CD1c-positive myeloid dendritic cell (primary cell): Measurements from ENCODE around the gene HADHA.

Experiments used
- DNase-seq: peaks from one replicate; pipeline ENCODE4 v3.0.0-alpha.2; 2016; ENCODE audit errors: extremely low spot score

The HADHA gene

DNA sequence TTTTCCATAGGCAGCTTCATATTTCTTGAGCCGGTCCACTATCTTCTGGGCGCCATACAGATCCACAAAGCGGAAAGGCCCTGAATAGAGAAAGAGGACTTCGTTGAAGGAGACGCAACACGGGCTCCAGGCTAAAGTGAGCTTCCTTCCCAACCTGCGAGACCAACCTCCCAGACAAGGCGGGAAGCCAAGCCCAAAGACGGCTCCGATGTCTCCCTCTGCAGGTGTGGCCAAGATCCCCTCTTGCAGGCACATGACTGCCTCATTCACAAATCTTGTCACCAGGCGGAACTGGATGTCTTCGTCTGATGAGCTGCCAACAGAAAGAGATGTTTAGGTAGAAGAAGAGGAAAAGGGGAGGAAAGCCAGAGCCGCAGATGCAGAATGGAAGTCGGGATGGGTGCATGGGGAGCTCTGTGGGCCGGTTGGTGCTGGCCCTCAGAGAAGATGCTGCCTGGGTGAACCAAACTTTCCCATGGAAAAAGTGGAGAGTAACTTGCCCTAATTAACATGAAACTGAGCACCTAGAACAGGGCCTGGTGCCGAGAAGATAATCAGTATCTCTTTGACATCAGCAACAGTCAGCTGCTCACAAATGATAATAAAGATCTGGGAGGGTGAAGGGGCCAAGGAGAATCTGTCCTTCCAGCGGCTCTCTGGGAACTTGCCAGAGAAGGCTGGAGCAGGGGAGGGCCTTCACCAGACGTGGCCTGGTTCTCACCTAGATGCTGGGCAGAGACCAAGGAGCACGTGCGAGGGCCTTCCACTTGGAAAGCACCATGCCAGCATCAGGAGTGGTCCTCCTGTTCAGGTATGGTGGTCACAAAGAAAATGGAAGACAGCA is 52.9 kb downstream of the HADHA start:
- no peak for DNase-seq

DNA sequence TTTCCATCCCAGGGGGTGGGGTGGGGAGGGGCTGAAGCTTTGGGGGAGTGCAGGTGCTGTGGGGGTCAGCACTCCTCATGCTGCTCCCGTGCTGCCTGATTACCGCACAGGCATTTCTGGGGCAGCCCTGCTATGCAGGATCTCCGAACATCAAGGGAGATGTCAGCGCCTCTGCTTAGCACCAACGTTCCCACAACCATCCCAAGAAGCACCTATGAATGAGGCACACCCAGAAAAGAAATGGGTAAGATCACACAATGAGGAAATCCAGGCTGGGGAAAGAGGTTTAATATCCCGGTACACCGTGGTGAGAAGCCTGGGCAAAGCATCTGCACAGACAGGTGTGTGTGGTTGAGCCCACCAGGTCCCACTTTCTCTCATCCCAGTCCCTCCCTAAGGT is 54.1 kb downstream of the HADHA start:
- DNase-seq, result no peak

DNA sequence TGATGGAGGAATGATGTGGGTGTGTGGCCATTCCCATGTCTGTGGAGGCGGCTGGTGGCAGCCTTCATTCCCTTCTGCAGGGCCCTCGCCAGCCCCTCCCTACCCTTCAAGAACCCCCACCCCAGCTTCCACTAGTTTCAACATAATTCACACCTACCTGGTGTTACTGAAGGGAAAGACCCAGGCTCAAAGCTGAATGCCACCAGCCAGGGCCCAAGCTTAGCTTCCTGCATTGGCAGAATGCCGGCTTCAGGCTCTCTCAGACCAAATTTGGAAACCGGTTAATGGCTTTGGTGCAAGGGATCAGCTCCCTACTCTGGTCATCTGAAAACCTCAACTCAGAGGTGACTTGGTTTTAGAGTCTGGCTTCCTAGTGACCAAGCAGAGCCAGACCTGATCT is 54.7 kb downstream of the HADHA start:
- no peak for DNase-seq

DNA sequence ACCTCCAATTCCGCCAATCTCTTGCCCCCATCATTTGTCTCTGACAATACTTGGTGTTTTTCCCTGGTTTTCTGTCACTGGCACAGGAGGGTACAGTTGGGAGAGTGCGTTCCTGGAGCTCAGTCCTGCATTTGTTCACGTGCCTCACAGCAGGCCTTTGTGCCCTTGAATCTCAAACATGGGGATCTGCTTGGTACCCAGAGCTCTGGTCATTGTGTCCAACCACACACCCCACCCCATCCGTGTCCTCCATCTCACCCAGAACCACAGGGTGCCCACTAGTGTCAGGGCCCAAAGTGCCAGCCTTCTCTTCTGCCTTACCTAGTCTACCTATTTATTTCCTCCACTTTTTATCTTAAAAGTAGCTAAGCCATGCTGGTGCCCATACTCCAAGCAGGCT is 55.3 kb downstream of the HADHA start:
- DNase-seq, result no peak

DNA sequence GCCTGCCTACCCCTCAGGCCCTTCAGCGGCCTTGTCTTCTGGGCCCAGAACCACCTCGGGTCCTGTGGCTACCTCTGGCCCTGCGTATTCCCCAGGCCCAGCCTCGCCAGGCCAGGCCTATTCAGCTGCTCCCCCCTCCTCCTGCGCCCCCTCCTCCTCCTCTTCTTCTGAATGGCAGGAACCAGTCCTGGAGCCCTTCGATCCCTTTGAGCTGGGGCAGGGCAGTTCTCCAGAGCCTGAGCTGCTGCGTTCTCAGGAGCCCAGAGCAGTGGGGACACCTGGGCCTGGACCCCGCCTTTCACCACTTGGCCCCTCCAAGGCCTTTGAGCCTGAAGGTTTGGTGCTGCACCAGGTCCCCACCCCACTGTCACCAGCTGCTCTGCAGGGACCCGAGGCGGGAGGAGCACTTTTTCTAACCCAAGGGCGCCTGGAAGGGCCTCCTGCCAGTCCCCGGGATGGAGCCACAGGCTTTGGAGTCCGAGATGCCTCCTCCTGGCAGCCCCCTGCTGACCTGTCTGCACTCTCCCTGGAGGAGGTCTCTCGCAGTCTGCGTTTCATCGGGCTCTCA is 56.8 kb downstream of the HADHA start:
- DNase-seq, result no peak

DNA sequence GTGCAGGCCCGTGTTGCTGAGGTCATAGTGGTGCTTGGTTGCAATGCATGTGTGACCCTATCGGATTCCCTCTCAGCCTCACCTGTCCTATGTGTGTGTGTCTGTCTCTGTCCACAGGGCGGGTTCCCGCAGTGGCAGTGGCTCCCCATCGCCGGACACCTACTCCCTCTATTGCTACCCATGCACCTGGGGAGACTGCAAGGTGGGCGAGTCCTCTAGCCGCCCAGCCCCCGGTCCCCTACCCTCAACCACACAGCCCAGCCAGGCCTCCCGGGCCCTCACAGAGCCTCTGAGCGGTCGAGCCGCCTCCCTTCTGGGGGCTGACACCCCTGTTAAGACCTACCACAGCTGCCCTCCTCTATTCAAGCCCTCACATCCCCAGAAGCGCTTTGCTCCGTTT is 57.3 kb downstream of the HADHA start:
- DNase-seq, result no peak

DNA sequence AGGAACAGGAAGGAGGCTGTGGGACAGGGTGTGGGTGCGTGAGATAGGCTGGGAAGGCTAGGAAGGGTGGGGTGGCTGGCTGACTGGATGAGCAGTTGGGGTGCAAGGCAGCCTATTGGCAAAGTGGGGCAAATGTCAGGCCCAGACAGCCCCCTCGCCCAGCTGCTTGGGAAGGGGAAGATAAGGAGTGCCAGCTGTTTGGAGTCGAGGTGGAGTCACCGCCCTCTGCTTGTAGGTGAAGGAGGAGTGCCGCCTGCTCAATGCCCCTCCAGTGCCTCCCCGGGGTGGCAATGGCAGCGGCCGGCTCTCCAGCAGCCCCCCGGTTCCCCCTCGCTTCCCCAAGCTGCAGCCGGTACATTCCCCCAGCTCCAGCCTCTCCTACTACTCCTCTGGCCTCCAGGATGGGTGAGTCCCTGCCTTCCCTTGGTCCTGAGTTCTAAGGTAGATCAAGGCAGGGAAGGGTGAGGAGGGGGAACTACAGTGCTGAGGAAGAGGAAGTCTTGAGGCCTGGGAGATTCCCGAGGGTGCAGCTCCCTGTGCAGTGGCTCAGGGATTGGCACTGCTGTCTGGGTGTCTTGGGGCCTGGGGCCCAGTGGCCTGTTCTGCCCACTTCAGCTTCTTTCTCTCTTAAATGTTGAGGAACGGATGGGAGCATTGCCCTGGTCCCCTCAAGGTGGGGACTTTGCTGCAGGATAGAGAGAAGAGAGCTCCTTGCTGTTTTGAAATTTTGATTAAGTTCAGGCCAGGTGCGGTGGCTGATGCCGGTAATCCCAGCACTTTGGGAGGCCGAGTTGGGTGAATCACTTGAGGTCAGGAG is 58.3 kb downstream of the HADHA start:
- peak; percentile 9 for DNase-seq

DNA sequence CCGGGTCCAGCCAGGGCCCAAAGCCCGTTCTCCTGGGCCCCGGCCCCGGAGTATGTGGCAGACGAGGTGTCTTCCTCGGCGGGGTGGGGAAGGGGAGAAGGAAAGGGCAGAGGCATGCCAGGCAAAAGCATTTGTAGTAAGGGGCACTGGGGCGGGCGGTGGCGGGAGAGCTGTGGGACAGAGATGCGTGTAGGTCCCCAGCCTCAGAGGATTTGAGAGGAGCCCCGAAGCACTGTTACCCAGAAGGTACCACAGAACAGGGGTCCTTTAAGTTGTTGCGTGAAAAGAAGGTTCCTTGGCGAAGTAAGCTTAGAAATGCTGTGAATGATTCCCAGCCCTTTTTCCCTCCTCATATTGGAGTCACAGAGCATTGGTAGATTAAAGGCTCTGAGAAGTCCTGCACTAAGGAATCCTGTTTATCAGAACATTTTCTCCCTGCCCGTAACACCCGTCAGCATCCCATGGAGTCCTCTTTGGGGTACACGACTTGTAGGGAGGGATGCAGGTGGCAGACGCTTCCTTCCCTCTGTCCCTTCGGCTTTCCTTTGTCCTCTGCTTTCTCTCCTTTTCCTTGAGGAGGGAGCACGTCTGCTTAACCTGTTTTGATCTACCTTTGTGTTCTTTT is 59.0 kb downstream of the HADHA start:
- no peak for DNase-seq

DNA sequence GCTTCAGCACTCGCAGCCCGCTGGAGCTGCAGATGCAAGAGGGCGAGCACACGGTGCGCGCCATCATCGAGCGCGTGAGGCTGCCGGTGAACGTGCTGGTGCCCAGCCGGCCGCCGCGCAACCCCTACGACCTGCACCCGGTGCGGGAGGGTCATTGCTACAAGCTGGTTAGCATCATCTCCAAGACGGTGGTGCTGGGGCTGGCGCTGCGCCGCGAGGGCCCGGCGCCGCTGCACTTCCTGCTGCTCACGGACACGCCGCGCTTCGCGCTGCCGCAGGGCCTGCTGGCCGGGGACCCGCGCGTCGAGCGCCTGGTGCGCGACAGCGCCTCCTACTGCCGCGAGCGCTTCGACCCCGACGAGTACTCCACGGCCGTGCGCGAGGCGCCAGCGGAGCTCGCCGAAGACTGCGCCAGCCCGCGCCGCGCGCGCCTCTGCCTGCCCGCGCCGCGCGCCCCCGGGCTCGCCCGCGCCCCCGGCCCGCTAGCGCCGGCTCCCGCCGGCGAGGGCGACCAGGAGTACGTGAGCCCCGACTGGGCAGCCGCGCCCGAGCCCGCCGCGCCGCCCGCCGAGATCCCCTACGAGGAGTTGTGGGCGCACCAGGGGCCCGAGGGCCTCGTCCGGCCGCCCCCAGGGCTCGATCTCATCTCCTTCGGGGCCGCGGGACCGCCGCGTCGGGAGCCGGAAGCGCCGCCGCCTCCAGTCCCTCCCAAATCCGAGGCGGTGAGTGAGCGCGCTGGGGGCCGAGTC is 59.7 kb downstream of the HADHA start:
- DNase-seq, result peak; percentile 94

DNA sequence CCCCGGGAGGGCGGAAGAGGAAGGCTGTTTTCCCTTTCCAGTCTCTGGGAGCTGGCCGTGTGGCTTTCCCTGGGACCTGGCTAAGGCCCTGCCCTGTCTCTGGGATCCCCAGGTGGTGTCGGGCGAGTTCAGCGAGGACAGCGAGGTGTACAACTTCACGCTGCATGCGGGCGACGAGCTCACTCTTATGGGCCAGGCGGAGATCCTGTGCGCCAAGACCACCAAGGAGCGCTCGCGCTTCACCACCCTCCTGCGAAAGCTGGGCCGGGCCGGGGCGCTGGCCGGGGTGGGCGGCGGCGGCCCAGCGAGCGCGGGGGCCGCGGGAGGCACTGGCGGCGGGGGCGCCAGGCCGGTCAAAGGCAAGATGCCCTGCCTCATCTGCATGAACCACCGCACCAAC is 60.3 kb downstream of the HADHA start:
- DNase-seq, result no peak

DNA sequence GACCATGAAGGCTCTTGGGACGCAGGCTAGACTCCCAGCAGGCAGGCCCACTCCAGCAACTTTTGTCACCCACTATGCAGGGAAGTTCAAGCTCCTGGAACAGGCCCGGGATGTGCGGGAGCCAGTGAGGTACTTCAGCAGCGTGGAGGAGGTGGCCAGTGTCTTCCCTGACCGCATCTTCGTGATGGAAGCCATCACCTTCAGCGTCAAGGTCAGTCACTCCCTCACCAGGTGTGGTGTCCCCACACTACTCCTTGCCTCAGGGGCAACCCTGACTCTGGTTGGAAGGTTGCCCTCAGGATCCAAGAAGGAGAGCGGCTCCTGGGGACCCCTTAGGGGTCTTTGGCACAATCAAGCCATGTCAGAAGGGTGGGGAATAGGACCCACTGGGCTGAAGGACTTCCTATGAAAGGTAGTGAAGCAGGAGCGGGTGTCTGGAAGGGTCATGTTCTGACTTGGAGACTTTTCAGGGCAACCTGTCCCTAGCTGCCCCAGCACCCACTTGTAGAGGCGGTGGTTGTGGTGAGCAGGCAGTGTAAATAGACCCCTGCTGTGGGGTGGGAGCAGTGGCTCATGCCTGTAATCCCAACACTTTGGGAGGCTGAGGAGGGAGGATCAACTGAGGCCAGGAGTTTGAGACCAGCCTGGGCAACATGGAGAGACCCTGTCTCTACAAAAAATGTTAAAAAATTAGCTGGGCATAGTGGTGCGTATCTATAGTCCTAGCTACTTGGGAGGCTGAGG is 61.4 kb downstream of the HADHA start:
- DNase-seq, result no peak

DNA sequence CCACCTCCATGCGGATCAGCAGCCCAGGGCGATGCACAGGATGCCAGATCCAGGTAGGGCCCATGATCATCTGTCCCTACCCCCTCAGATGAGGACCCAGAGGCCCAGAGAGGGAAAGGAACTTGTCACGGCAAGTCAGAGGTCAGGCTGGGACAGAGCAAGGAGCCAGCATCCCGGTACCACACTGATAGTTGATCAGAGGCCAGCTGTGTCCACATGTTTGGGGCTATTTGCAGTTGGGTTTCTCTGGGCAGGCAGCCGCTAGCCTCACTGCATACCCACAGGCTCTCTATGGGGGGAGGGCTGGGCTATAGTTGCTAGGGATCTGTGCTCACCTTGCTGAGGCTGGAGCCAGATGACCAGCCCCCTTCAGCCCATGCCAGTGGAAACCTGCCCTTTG is 62.0 kb downstream of the HADHA start:
- DNase-seq, result no peak

DNA sequence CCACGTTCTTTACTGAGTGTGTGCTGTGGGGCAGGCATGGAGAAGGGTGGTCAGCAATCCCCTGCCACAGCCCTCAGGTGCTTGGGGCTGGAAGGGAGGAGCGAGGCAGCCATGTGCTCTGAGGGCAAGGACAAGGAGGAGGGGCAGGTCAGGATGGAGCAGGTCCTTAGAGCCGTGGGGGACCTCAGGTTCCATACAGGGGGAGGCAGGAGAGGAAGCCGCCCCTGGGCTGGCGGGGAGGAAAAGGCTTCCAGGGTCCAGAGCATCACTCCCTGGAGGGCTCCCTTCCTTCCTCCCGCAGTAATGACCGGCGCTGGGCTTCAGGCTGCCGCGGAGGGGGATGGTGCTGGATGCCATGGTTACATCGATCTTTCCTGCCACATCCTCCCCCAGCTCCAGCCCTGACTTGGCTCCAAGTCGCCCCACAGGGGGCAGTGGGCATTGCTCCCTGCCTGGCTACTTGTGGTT is 65.0 kb downstream of the HADHA start:
- DNase-seq, result no peak

DNA sequence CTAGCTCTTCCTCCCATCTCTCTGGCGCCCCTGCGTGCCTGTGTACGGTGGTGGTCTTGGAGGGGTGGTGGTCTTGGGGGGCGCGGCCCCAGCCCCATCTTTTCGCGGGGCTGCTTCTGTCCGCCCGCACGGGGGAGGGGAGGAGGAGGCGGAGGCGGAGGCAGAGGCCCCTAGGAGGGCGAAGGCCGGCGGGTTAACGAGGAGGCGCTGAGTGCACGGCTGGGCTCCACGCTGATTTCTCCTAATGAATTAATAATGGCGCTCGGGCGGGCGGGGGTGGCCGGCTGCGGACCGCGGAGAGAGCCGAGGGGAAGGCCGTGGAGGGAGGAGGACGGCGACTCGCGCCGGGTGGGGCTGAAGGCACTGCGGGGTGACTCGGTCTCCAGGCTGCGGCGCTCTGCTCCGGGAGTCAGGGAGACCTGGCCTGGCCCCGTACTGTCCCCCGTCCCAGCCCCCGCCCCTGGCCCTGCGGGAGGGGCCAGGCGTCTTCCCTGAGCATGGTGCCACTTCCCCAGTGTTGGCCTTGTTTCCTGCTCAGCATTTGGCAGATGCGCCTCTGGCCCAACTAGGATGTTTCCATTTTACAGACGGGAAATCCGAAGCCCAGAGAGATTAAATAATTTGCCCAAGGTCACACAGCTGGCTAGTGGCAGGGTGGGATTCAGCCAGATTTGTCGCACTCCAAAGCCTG is 65.5 kb downstream of the HADHA start:
- peak; percentile 34 for DNase-seq

DNA sequence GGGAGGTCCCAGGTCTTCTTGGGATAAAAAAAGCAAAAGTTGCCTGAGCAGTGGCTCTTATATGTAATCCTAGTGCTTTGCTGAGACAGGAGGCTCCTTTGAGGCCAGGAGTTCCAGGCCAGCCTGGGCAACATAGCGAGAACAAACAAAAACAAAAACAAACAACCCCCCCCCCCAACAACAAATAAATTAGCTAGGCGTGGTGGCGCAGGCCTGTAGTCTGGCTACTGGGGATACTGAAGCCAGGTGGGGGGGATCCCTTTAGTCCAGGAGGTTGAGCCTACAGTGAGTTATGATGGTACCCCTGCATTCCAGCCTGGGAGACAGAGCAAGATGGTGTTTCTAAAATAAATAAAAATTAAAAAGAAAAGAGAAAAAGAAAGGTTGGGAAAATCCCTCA is 66.2 kb downstream of the HADHA start:
- no peak for DNase-seq

DNA sequence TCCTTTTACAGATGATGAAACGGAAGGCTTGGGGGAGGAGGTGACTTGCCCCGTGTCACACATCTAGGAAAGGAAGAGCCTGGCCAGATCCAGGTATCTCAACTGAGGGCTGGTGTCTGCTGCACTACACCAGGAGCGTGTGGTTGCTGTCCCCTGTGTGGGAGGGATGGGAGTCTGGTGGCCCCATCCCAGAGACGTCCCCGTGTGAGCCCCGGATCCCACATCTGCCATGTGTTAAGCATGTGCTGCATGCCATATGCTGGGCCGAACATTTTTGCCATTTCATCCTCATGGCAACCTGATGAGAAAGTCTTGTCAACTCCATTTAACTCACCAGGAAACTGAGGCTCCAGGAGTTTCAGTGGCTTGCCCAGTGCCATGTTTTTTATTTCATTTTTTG is 67.3 kb downstream of the HADHA start:
- no peak for DNase-seq

DNA sequence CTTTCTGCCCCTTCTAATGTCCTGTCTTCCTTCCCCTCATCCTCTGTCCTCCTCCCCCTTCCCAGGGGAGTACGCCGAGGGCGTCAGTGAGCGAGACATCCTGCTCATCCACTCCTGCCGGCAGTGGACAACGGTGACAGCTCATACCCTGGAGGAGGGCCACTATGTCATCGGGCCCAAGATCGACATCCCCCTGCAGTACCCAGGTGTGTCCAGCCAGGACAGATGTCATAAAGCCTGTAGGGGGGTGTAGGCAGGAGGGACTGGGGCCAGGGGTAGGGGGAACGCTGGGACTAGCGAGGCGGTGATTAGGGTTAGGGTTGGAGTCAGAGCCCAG is 68.2 kb downstream of the HADHA start:
- no peak for DNase-seq

DNA sequence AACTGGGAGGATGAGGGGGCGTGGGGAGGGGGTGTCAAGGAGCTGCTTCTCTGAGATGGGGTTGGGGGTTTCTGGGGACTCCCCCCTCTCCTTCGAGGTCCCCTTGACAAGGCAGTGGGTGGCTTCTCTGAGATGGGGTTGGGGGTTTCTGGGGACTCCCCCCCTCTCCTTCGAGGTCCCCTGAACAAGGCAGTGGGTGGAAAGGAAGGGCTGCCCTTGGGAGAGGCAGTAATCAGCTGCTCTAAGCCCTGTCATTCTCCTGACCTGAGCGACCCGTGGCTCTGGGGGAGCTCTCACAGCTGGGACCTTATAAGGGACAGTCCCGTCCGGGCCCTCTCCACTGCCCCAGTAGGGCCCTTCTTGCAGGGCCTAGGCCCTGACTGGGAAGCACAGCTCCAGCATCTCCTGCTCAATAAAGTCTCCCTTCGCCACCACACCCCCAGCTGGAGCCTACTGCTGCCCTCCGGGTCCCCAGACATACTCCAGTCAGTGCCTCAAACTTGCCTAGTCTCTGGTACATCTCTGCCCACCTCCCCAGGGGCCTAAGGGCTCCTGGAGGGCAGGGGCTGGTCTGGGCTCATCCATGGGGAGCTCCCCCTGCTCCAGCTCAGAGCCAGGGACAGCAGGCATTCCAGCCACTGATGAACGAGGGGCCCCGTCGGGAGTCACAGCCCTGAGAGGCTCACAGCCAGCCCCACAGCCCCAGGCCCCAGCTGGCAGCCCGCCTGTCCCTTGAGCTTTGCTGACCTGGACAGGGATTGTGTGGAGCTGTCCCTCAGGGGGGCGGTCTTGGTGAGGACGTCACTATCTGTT is 68.8 kb downstream of the HADHA start:
- DNase-seq, result no peak

DNA sequence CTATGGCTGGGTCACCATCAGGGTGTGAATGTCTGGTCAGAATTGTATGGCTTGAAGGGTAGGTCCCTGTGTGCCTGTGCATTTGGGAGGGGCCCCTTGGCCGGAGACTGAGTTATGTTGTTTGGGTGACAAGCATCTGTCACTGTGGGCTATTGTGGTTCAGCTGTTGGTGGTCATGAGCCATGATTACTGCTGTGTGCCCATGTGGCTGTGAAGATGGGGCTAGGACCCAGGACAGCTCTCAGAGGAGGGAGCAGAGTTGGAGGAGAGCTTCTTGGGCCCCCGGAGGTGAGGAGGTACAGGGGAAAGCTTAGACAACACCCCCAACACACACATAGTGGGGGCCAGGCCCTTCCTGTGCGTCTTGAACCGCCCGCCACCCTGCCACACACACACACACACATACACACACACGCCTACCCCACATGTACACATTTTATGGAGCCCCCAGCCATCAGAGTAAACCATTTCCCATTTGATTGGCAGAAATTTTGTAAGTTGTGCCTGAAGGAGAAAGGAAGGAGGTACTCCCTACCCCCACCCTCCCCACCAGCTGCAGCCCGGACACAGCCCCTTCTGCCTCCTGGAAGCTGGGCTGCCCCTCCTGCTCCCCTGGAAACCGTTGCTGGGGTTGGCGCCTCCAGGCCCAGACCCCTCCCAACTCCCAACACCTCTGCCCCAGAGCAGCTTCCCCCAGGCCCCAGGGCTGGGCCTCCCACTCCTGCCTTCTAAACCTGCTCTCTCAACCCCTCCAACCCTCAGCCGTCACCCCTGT is 69.6 kb downstream of the HADHA start:
- DNase-seq, result no peak
